Type B pancreatic cell (in vitro differentiated cells): ENCODE results near the gene LRBA. TPM values are rescaled to one million over a fixed set of nuclear protein-coding genes. Genes with fewer than 3 reads are reported as not detected.
"Not testable (repeated sequence)": the region's sequence is repeated elsewhere in the genome, so short reads cannot be mapped to it uniquely, and the experiment has no call there.

ENCODE experiments used
- DNase-seq: peaks from one replicate; pipeline ENCODE4 v3.0.0; 2021; ENCODE audit warnings: mixed read lengths; ENCODE audit not compliant: unreplicated experiment; ENCODE audit errors: extremely low spot score
- H3K27ac Mint-ChIP-seq: 2 replicates; pipeline ENCODE4 v1.8.0; 2021; ENCODE audit warnings: mild to moderate bottlenecking, mixed read lengths
- H3K27me3 Mint-ChIP-seq: 2 replicates; pipeline ENCODE4 v1.8.0; 2021; ENCODE audit warnings: mixed read lengths
- H3K36me3 Mint-ChIP-seq: 2 replicates; pipeline ENCODE4 v1.8.0; 2021; ENCODE audit warnings: mixed read lengths
- H3K4me1 Mint-ChIP-seq: one replicate; pipeline ENCODE4 v1.8.0; 2021; ENCODE audit warnings: mixed read lengths; ENCODE audit not compliant: unreplicated experiment
- H3K4me3 Mint-ChIP-seq: 2 replicates; pipeline ENCODE4 v1.8.0; 2021; ENCODE audit warnings: mild to moderate bottlenecking, mixed read lengths
- H3K9me3 Mint-ChIP-seq: 2 replicates; pipeline ENCODE4 v1.8.0; 2021; ENCODE audit warnings: mixed read lengths
- total RNA-seq: library from RNA; stranded (reverse); gene quantifications from 2 replicates; pipeline ENCODE4 v1.2.1, GENCODE V29; 2021; ENCODE audit warnings: low replicate concordance
- TF ChIP-seq, protein P1 (sequence below): fragments of 200-600 bp; sonication (generic); conservative IDR thresholded peaks from 2 replicates; pipeline ENCODE4 v1.5.0; 2021; ENCODE audit warnings: antibody characterized with exemption, mild to moderate bottlenecking

LRBA gene
- total RNA-seq, 1 donor from 2014 or later = 64.5 TPM

DNA sequence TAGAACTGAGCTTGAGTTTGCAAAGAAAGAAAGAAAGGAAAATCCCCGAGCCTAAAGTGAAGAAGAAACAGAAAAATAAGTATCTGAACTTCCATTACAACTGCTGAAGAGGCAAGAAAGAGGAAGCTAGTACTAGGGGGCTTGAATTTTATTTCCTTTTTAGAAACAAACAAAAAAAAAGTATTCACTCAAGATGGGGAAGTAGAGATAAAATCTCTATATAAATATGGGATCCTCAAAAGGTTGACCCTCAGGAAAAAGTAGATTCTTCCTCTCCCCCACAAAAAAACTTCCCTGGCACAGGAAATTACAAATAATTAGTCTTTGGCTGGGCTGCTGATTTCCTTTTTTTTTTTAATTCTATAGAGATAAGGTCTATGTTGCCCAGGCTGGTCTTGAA lies 16.0 kb downstream of the LRBA start:
- DNase-seq = no peak
- no peak overlapping the region for H3K4me3 Mint-ChIP-seq
- TF ChIP-seq, protein P1, sequence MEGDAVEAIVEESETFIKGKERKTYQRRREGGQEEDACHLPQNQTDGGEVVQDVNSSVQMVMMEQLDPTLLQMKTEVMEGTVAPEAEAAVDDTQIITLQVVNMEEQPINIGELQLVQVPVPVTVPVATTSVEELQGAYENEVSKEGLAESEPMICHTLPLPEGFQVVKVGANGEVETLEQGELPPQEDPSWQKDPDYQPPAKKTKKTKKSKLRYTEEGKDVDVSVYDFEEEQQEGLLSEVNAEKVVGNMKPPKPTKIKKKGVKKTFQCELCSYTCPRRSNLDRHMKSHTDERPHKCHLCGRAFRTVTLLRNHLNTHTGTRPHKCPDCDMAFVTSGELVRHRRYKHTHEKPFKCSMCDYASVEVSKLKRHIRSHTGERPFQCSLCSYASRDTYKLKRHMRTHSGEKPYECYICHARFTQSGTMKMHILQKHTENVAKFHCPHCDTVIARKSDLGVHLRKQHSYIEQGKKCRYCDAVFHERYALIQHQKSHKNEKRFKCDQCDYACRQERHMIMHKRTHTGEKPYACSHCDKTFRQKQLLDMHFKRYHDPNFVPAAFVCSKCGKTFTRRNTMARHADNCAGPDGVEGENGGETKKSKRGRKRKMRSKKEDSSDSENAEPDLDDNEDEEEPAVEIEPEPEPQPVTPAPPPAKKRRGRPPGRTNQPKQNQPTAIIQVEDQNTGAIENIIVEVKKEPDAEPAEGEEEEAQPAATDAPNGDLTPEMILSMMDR = no peak
- no peaks in the 10 kb centered on the region for H3K4me1 Mint-ChIP-seq
- H3K27me3 Mint-ChIP-seq = no peaks in the 10 kb centered on the region
- H3K36me3 Mint-ChIP-seq = peaks cover 14% of the 10 kb centered on the region
- no peak overlapping the region for H3K27ac Mint-ChIP-seq
- no peaks in the 10 kb centered on the region for H3K9me3 Mint-ChIP-seq

DNA sequence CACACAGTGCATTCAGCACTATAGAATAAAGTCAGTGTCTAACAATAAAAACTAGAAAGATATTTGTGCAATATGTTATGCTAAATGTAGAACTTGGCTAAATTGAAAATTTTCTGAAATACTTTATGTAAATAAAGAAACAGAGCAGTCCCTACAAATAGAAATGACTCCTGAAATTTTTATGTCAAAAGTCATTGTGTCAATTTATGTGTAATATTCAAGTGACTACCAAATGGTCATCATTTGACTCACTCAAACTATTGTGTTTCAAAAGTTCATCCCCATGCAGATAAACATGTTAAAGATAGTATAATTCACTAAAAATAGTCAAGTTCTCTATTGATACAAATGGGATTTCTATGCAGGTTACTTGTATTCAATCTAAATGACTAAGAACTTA lies 17.9 kb downstream of the LRBA start:
- Mint-ChIP-seq H3K36me3 (peaks cover 14% of the 10 kb centered on the region), H3K9me3 (no peaks in the 10 kb centered on the region), H3K27me3 (no peaks in the 10 kb centered on the region), H3K4me1 (no peaks in the 10 kb centered on the region), H3K27ac (no peak overlapping the region), H3K4me3 (no peak overlapping the region)
- TF ChIP-seq, protein P1 = no peak
- no peak for DNase-seq

DNA sequence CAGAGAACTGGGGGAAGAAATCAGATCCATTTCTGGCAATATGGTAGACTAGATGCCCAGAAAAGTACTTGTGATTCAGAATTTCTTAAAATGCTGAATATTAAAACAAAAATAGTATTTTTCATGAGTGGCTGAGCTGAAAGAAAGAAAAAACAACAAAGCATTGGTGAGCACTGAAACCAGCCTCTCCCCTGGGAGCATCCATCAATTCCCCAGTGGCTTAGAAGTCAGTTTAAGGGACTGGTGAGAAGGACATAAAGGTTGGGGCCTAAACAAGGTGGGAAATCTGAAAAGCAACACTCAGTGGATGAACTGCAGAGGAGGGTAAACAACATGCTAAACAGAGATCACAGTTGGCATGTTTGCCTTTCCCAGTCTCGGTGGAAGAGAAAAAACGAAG lies 20.4 kb downstream of the LRBA start:
- no peak overlapping the region for H3K27ac Mint-ChIP-seq

DNA sequence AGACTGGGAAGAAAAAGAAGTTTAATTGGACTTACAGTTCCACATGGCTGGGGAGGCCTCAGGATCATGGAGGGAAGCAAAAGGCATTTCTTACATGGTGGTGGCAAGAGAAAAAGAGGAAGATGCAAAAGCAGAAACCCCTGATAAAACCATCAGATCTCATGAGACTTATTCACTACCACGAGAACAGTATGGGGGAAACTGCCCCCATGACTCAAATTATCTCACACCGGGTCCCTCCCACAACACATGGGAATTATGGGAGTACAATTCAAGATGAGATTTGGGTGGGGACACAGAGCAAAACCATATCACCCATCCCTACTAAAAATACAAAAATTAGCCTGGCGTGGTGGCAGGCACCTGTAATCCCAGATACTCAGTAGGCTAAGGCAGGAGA lies 21.5 kb downstream of the LRBA start:
- H3K4me3 Mint-ChIP-seq, H3K27ac Mint-ChIP-seq, H3K4me1 Mint-ChIP-seq, H3K27me3 Mint-ChIP-seq, DNase-seq, H3K9me3 Mint-ChIP-seq: not testable (repeated sequence)
- H3K36me3 Mint-ChIP-seq = peaks cover 13% of the 10 kb centered on the region

More for the DNA sequence above, 20.4 kb downstream of the LRBA start:
- H3K9me3 Mint-ChIP-seq = peaks cover 6% of the 10 kb centered on the region
- no peak for DNase-seq
- H3K27me3 Mint-ChIP-seq = no peaks in the 10 kb centered on the region
- TF ChIP-seq, protein P1 = no peak
- peaks cover 15% of the 10 kb centered on the region for H3K36me3 Mint-ChIP-seq
- no peaks in the 10 kb centered on the region for H3K4me1 Mint-ChIP-seq
- no peak overlapping the region for H3K4me3 Mint-ChIP-seq

DNA sequence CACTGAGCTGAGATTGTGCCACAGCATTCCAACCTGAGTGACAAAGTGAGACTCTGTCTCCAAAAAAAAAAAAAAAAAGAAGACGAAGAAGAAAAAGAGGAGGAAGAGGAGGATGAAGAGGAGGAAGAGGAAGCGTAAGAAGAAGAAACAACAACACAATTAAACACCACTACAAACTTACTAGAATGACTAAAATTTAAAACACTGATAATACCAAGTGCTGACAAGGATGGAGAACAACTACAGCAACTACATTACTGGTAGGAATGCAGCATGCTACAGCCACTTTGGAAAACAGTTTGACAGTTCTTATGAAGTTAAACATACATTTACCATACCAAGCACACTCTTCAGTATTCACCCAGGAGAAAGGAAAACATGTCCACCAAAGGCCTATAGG lies 24.1 kb downstream of the LRBA start:
- TF ChIP-seq, protein P1 = no peak
- H3K36me3 Mint-ChIP-seq = peaks cover 10% of the 10 kb centered on the region
- H3K4me3 Mint-ChIP-seq = no peak overlapping the region

DNA sequence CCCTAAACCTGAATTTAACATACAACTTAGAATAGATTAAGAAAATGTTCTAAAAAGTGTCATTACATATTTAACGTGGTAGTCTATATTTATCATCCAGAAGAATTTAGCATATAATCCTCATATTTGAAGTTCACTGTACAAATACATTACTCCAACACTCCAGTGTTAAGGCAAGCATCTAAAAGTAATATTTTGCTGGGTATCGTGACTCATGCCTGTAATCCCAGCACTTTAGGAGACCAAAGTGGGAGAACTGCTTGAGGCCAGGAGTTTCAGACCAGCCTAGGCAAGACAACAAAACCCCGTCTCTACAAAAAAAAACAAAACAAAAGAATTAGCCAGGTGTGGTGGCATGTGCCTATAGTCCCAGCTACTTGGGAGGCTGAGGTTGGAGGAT lies 24.8 kb downstream of the LRBA start:
- Mint-ChIP-seq H3K27ac (no peak overlapping the region), H3K27me3 (no peaks in the 10 kb centered on the region), H3K36me3 (peaks cover 10% of the 10 kb centered on the region), H3K4me3 (no peak overlapping the region), H3K4me1 (peaks cover 9% of the 10 kb centered on the region), H3K9me3 (peaks cover 6% of the 10 kb centered on the region)
- TF ChIP-seq, protein P1 = no peak
- no peak for DNase-seq

More for the DNA sequence above, 24.1 kb downstream of the LRBA start:
- peaks cover 9% of the 10 kb centered on the region for H3K4me1 Mint-ChIP-seq
- no peak for DNase-seq
- H3K9me3 Mint-ChIP-seq = peaks cover 6% of the 10 kb centered on the region
- H3K27me3 Mint-ChIP-seq = no peaks in the 10 kb centered on the region
- H3K27ac Mint-ChIP-seq = no peak overlapping the region
